ENCODE measurements around the gene BHLHE40. TPM values are rescaled to one million over a fixed set of nuclear protein-coding genes. Genes with fewer than 3 reads are reported as not detected.

Gene BHLHE40
- total RNA-seq, 1 experiment from 2014 or later, result 3.5 TPM

DNA sequence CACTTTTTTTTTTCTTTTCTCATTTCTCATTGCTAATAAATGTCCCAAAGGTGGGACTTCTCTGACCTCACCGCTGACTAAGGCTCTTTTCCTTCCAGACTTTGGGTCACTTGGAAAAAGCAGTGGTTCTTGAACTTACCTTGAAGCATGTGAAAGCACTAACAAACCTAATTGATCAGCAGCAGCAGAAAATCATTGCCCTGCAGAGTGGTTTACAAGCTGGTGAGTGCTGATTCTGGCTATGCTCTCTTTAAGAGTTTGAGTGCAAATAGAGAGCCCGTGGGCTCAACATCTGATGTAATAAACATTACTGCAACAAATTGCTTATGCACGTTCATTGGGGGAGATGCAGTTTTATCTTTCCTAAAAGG lies 2.0 kb downstream of the BHLHE40 start:
- H3K4me1 ChIP-seq (ENCODE audit: insufficient read depth, low read length, poor library complexity, severe bottlenecking), result peaks cover 30% of the 10 kb centered on the region
- ChIA-PET CTCF (no interaction called here), POLR2A (ENCODE audit: low non-redundant PET) (no interaction called here)
- peaks cover 4% of the 10 kb centered on the region for H3K36me3 ChIP-seq (ENCODE audit: insufficient read depth, low read length, poor library complexity, severe bottlenecking)
- TF ChIP-seq EZH2 (IDR thresholded peaks at IDR 0.05; ENCODE audit: borderline replicate concordance, low read depth, low read length, poor library complexity, severe bottlenecking), result no peak
- TF ChIP-seq, protein P1, sequence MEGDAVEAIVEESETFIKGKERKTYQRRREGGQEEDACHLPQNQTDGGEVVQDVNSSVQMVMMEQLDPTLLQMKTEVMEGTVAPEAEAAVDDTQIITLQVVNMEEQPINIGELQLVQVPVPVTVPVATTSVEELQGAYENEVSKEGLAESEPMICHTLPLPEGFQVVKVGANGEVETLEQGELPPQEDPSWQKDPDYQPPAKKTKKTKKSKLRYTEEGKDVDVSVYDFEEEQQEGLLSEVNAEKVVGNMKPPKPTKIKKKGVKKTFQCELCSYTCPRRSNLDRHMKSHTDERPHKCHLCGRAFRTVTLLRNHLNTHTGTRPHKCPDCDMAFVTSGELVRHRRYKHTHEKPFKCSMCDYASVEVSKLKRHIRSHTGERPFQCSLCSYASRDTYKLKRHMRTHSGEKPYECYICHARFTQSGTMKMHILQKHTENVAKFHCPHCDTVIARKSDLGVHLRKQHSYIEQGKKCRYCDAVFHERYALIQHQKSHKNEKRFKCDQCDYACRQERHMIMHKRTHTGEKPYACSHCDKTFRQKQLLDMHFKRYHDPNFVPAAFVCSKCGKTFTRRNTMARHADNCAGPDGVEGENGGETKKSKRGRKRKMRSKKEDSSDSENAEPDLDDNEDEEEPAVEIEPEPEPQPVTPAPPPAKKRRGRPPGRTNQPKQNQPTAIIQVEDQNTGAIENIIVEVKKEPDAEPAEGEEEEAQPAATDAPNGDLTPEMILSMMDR (conservative IDR thresholded peaks at IDR 0.05; ENCODE audit: low read depth, low read length), result no peak
- intact Hi-C loops (cut with micrococcal nuclease; ENCODE audit: unreplicated experiment), result no loop called here
- H3K4me3 ChIP-seq (ENCODE audit: low read depth, low read length, poor library complexity, severe bottlenecking), result no peak overlapping the region
- no peak overlapping the region for H3K27ac ChIP-seq (ENCODE audit: low read depth, low read length, poor library complexity, severe bottlenecking)
- H3K27me3 ChIP-seq (replicated peaks; ENCODE audit: insufficient read depth, low read depth, low read length, poor library complexity), result no peaks in the 10 kb centered on the region
- DNase-seq (ENCODE audit: low spot score), result no peak
- no TSS peak for BruUV-seq (replicated peaks)
- H3K9me3 ChIP-seq (ENCODE audit: low read depth, low read length, poor library complexity, severe bottlenecking), result no peaks in the 10 kb centered on the region

DNA sequence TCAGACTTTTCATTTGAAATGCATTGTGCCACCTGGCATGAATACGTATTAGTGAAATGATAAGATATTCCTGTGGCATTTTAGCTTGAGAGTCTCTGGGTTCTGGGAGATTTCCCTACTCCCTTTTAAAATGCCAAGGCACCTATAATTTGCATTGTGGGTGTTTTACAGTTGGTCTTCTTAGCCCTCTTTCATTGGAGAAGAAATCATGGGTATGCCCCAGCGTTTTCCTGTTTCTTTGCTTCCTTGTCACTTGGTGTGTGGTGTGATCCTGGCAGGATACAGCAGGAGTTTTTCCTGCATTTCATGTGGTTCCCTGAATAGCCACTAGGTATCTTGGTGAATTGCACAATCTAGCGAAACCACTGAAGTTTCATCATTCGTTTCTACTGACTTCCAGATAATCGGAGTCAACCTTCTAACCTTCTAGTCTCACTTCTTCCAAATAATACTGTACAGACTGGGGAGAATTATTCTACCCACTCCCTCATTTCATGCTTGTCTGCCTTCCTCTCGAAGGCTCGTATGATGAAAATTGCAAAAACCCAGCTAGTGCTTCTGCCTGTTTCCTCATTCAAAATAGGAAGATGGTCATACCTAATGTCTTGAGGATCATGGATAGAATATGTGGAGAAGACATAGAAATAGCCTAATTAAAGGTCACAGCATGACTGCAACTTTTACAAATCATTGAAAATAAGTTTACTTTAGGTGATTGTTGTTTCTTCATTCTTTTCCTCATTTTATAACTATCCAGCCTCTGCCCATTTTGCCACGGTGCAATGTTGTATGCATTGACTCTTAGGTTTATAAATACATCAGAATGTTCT lies 2.6 kb downstream of the BHLHE40 start:
- intact Hi-C loops (cut with micrococcal nuclease; ENCODE audit: unreplicated experiment), result no loop called here
- H3K4me1 ChIP-seq (ENCODE audit: insufficient read depth, low read length, poor library complexity, severe bottlenecking), result peaks cover 36% of the 10 kb centered on the region
- no peaks in the 10 kb centered on the region for H3K27me3 ChIP-seq (replicated peaks; ENCODE audit: insufficient read depth, low read depth, low read length, poor library complexity)
- CTCF ChIA-PET, result no interaction called here
- peaks cover 4% of the 10 kb centered on the region for H3K36me3 ChIP-seq (ENCODE audit: insufficient read depth, low read length, poor library complexity, severe bottlenecking)
- TF ChIP-seq EZH2 (IDR thresholded peaks at IDR 0.05; ENCODE audit: borderline replicate concordance, low read depth, low read length, poor library complexity, severe bottlenecking), result no peak
- TF ChIP-seq, protein P1 (conservative IDR thresholded peaks at IDR 0.05; ENCODE audit: low read depth, low read length), result peak; percentile 33; the same call in 1 of the 2 replicates
- H3K4me3 ChIP-seq (ENCODE audit: low read depth, low read length, poor library complexity, severe bottlenecking), result no peak overlapping the region
- no peaks in the 10 kb centered on the region for H3K9me3 ChIP-seq (ENCODE audit: low read depth, low read length, poor library complexity, severe bottlenecking)
- H3K27ac ChIP-seq (ENCODE audit: low read depth, low read length, poor library complexity, severe bottlenecking), result no peak overlapping the region
- POLR2A ChIA-PET (ENCODE audit: low non-redundant PET), result no interaction called here
- BruUV-seq (replicated peaks), result no TSS peak
- no peak for DNase-seq (ENCODE audit: low spot score)

DNA sequence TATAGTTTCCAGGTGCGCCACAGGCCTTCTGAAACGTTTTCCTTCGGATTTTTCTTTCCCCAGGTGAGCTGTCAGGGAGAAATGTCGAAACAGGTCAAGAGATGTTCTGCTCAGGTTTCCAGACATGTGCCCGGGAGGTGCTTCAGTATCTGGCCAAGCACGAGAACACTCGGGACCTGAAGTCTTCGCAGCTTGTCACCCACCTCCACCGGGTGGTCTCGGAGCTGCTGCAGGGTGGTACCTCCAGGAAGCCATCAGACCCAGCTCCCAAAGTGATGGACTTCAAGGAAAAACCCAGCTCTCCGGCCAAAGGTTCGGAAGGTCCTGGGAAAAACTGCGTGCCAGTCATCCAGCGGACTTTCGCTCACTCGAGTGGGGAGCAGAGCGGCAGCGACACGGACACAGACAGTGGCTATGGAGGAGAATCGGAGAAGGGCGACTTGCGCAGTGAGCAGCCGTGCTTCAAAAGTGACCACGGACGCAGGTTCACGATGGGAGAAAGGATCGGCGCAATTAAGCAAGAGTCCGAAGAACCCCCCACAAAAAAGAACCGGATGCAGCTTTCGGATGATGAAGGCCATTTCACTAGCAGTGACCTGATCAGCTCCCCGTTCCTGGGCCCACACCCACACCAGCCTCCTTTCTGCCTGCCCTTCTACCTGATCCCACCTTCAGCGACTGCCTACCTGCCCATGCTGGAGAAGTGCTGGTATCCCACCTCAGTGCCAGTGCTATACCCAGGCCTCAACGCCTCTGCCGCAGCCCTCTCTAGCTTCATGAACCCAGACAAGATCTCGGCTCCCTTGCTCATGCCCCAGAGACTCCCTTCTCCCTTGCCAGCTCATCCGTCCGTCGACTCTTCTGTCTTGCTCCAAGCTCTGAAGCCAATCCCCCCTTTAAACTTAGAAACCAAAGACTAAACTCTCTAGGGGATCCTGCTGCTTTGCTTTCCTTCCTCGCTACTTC lies 3.8 kb downstream of the BHLHE40 start:
- CTCF ChIA-PET, result interaction anchor here (0.5 kb wide), 1 partner anchor 899 kb away, joined by 3 read pairs; no protein-coding TSS in a partner anchor
- DNase-seq (ENCODE audit: low spot score), result no peak
- no peak overlapping the region for H3K27ac ChIP-seq (ENCODE audit: low read depth, low read length, poor library complexity, severe bottlenecking)
- H3K4me3 ChIP-seq (ENCODE audit: low read depth, low read length, poor library complexity, severe bottlenecking), result no peak overlapping the region
- H3K36me3 ChIP-seq (ENCODE audit: insufficient read depth, low read length, poor library complexity, severe bottlenecking), result peaks cover 4% of the 10 kb centered on the region
- POLR2A ChIA-PET (ENCODE audit: low non-redundant PET), result no interaction called here
- BruUV-seq (replicated peaks), result no TSS peak
- H3K4me1 ChIP-seq (ENCODE audit: insufficient read depth, low read length, poor library complexity, severe bottlenecking), result peaks cover 35% of the 10 kb centered on the region
- no peaks in the 10 kb centered on the region for H3K9me3 ChIP-seq (ENCODE audit: low read depth, low read length, poor library complexity, severe bottlenecking)
- H3K27me3 ChIP-seq (replicated peaks; ENCODE audit: insufficient read depth, low read depth, low read length, poor library complexity), result no peaks in the 10 kb centered on the region
- no peak for TF ChIP-seq EZH2 (IDR thresholded peaks at IDR 0.05; ENCODE audit: borderline replicate concordance, low read depth, low read length, poor library complexity, severe bottlenecking)
- TF ChIP-seq, protein P1 (conservative IDR thresholded peaks at IDR 0.05; ENCODE audit: low read depth, low read length), result no peak
- intact Hi-C loops (cut with micrococcal nuclease; ENCODE audit: unreplicated experiment), result no loop called here
